ENCODE results near the gene GOLGA7B.
"Not testable (repeated sequence)": the region's sequence is repeated elsewhere in the genome, so short reads cannot be mapped to it uniquely, and the experiment has no call there.

The GOLGA7B gene

GRCh38 chr10:97830064-97830463 lies 19.6 kb upstream of the GOLGA7B start:
- in situ Hi-C loops (cut with MboI; ENCODE audit: low sequenced_read_pairs): no loop called here

- in situ Hi-C loops (cut with MboI; ENCODE audit: low sequenced_read_pairs): no loop called here
Observed at GRCh38 chr10:97831259-97831658, 18.4 kb upstream of the GOLGA7B start.

GRCh38 chr10:97836446-97836845 lies 13.2 kb upstream of the GOLGA7B start:
- in situ Hi-C loops (cut with MboI; ENCODE audit: low sequenced_read_pairs): no loop called here

GRCh38 chr10:97838091-97838490 lies 11.6 kb upstream of the GOLGA7B start:
- in situ Hi-C loops (cut with MboI; ENCODE audit: low sequenced_read_pairs): no loop called here

GRCh38 chr10:97841166-97841565 lies 8.5 kb upstream of the GOLGA7B start:
- in situ Hi-C loops (cut with MboI; ENCODE audit: low sequenced_read_pairs): not testable (repeated sequence)

GRCh38 chr10:97842114-97842513 lies 7.5 kb upstream of the GOLGA7B start:
- in situ Hi-C loops (cut with MboI; ENCODE audit: low sequenced_read_pairs): not testable (repeated sequence)

- in situ Hi-C loops (cut with MboI; ENCODE audit: low sequenced_read_pairs): no loop called here
Observed at GRCh38 chr10:97842656-97843280, 6.9 kb upstream of the GOLGA7B start.

- in situ Hi-C loops (cut with MboI; ENCODE audit: low sequenced_read_pairs): no loop called here
Observed at GRCh38 chr10:97843281-97843671, 6.4 kb upstream of the GOLGA7B start.

- in situ Hi-C loops (cut with MboI; ENCODE audit: low sequenced_read_pairs): not testable (repeated sequence)
Observed at GRCh38 chr10:97843972-97844371, 5.7 kb upstream of the GOLGA7B start.

GRCh38 chr10:97844678-97845077 lies 5.0 kb upstream of the GOLGA7B start:
- in situ Hi-C loops (cut with MboI; ENCODE audit: low sequenced_read_pairs): no loop called here

- in situ Hi-C loops (cut with MboI; ENCODE audit: low sequenced_read_pairs): no loop called here
Observed at GRCh38 chr10:97849103-97849686, 448 bp upstream of the GOLGA7B start.

- in situ Hi-C loops (cut with MboI; ENCODE audit: low sequenced_read_pairs): no loop called here
Observed at GRCh38 chr10:97850446-97850845, 803 bp downstream of the GOLGA7B start.

- in situ Hi-C loops (cut with MboI; ENCODE audit: low sequenced_read_pairs): no loop called here
Observed at GRCh38 chr10:97851341-97852001, 1.8 kb downstream of the GOLGA7B start.

GRCh38 chr10:97852277-97852676 lies 2.6 kb downstream of the GOLGA7B start:
- in situ Hi-C loops (cut with MboI; ENCODE audit: low sequenced_read_pairs): no loop called here

GRCh38 chr10:97852840-97853405 lies 3.3 kb downstream of the GOLGA7B start:
- in situ Hi-C loops (cut with MboI; ENCODE audit: low sequenced_read_pairs): no loop called here

- in situ Hi-C loops (cut with MboI; ENCODE audit: low sequenced_read_pairs): no loop called here
Observed at GRCh38 chr10:97854743-97855142, 5.1 kb downstream of the GOLGA7B start.

- in situ Hi-C loops (cut with MboI; ENCODE audit: low sequenced_read_pairs): no loop called here
Observed at GRCh38 chr10:97858001-97858439, 8.4 kb downstream of the GOLGA7B start.

- in situ Hi-C loops (cut with MboI; ENCODE audit: low sequenced_read_pairs): no loop called here
Observed at GRCh38 chr10:97861097-97861750, 11.6 kb downstream of the GOLGA7B start.

GRCh38 chr10:97861924-97862323 lies 12.3 kb downstream of the GOLGA7B start:
- in situ Hi-C loops (cut with MboI; ENCODE audit: low sequenced_read_pairs): no loop called here

- in situ Hi-C loops (cut with MboI; ENCODE audit: low sequenced_read_pairs): no loop called here
Observed at GRCh38 chr10:97863808-97864207, 14.2 kb downstream of the GOLGA7B start.

GRCh38 chr10:97865488-97865887 lies 15.8 kb downstream of the GOLGA7B start:
- in situ Hi-C loops (cut with MboI; ENCODE audit: low sequenced_read_pairs): no loop called here
